Renal cortex interstitium (tissue), 11 donors: ENCODE measurements around the gene GPR108. TPM values are rescaled to one million over a fixed set of nuclear protein-coding genes. Genes with fewer than 3 reads are reported as not detected.

Experiments used
- DNase-seq, 11 donors: peaks; one replicate each; pipeline ENCODE4 v3.0.0-alpha.2; 2013; ENCODE audit warnings: low read depth in 9 of 11, low spot score in 4 of 11; ENCODE audit errors: extremely low read depth in 1 of 11
- polyA plus RNA-seq, 3 donors: library from polyadenylated mRNA; unstranded; fragments of 120-200 nt; gene quantifications; one replicate each; pipeline ENCODE4 v1.2.1, GENCODE V29; 2013; ENCODE audit not compliant: insufficient read length in 3 of 3

GPR108 gene
- polyA plus RNA-seq, 3 donors, result 52.5 to 76.0 (median 66.5) TPM

DNA sequence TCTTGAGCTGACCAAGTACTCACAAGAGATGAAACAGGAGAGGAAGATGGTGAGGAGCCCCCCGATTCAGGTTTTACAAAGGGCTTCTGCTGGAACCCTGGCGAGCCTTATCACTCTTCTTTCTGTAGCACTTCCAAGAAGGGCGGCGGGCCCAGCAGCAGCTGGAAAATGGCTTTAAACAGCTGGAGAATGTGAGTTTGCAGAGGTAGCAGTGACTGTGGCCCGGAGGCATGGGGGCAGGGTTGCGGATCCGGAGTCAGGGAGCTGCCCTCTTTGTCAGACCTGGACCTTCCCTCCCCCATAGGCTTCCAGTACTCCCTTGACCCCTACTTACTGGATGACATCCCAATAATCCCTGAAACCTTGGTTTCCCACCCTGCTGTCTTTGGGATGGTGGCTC, 5.7 kb upstream of the GPR108 start:
- DNase-seq, result no peak

DNA sequence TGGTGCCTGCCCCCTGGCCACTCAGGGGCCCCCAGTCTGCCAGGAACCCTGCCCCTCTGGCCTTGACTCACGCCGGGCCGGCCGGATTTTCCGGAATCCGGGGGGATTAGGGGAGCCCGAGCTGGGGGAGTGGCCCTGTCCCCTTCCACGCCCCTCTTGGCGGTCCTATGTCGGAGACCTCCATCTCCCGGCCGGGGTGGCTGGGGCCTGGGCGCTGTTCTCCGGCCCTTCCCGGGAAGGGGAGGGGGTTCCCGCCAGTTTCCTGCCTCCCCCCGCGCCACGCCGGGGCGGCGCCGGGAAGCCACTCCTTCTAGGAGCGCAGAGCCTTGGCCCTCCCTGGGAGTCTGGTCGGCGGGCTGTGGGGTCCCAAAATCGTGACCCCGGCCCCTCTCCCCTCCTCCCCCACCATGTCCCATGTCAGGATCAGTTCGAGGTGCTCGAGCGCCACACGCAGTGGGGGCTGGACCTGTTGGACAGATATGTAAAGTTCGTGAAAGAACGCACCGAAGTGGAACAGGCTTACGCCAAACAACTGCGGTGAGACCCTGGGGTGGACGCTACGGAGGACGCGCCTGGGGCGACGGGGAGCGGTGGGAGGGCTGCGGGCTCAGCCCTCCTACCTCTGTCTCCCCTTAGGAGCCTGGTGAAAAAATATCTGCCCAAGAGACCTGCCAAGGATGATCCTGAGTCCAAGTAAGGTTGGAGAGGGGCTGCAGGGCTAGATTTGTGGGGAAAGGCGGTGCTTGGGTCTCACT, 3.4 kb upstream of the GPR108 start:
- peak in 1 of 11 donors; percentile 45 for DNase-seq

- no peak for DNase-seq
Observed at GRCh38 chr19:6739883-6740588, 2.7 kb upstream of the GPR108 start.

DNA sequence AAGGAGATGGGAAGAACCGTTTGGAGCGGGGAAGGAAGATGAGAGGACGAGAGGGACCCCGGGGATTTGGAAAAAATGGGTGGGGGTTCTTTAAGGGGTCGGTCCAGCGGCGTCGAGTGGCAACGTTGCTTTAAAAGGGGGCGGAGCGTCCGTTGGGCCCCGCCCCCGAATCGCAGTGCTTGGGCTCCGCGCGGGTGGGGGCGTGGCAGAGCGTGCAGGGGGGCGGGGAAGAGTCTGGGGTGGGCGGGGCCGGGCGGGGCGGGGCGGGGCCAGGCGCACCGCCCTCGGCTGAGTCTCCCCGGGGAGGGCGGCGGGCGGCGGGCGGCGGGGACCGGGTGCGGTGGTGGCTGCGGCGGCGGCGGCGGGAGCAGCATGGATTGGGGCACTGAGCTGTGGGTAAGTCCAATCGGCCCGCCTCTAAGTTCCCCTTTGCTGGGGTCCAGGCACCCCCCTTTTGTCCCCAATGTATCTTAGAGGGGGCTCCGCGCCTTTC, 2.1 kb upstream of the GPR108 start, which contains the start of gene TRIP10:
TRIP10 (plus strand) TSS at position 291 of the 493 bp plus-strand sequence; CDS start at position 373, 82 bp downstream.
- DNase-seq, result peak in 5 of 11 donors; percentile 75 to 85 (median 77)

DNA sequence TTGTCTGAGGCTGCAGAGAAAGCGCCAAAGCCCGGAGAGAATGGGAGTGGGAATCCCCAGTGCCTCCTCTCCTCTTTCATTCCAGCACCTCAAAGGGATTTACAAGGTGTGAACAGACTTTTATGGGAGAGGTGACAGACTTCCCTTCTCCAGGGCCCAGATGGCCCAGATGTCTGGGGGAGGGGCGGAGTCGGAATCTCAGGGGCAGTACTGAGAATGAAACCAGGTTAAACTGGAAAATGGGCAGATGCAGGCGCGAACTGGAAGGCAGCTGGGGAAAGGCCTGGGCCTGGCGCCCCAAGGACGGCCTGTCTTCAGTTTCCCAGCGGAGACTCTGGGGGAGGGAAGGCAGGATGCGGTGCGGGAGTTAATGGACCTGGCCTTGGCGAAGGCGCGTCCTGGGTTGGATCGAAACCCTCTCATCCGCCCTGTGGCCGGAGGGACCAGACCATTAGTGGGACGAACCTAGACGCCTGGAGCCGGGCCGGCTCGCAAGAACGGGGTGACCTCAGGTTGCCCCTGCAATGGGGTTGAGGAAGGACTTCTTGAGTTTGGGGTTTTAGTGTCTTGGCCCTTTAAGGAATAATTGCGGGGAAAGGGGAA, 1.5 kb upstream of the GPR108 start:
- peak in 1 of 11 donors; percentile 31 for DNase-seq

- peak in 6 of 11 donors; percentile 48 to 74 (median 68) for DNase-seq
Observed at GRCh38 chr19:6737873-6738786, 750 bp upstream of the GPR108 start.

DNA sequence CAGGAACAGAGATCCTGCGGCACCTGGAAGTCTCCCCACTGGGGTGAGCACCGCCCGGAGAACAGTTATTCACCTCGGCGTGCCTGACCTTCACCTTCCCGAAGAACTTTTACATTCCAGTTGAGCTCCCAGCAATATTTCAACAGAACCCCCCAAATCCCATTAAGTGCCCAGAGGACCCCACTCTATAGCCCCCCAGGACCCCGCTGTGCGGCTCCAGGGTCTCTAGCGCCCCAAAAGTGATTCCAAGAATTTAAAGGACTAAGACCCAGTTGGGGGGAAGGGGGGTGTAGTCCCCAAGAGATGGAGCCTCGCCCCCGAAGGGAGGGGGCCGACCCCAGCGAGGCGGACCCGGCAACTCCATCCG, 480 bp downstream of the GPR108 start:
- peak in 1 of 11 donors; percentile 74 for DNase-seq

- DNase-seq, result peak in 7 of 11 donors; percentile 39 to 86 (median 72)
Observed at GRCh38 chr19:6736169-6736916, 1.0 kb downstream of the GPR108 start.

DNA sequence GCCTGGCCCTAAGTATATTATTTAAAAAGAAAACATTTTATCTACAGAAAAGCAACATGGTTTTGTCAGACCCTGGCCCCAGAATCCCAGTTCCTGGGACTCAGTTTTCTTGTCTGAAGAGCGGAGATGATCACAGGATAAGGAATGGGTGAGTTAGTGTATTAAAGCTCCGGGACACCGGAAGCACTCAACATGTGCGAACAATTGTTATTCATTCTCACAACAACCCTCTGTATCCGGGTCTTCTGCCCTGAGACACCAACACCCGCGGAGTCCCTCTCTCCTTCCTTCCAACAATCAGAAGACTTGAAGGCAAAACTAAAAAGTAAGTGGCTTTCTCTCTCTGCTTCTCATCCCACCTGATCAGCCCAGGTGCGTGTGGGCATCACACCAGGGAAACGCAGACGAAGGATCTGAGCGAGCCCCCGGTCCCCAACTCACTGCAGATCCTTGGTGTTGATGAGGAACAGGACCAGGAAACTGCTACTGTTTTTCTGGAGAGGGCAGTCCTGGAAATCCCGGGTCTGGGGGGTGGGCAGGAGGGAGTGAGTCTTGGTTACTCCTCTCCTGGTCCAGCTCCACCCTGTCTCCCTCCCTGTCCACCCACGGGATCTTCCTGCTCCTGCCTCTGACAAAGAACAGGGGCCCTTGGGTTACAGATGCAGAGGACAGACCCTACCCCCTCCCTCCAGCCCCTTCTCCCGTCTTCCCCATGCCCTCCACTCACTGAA, 2.0 kb downstream of the GPR108 start:
- DNase-seq, result no peak

DNA sequence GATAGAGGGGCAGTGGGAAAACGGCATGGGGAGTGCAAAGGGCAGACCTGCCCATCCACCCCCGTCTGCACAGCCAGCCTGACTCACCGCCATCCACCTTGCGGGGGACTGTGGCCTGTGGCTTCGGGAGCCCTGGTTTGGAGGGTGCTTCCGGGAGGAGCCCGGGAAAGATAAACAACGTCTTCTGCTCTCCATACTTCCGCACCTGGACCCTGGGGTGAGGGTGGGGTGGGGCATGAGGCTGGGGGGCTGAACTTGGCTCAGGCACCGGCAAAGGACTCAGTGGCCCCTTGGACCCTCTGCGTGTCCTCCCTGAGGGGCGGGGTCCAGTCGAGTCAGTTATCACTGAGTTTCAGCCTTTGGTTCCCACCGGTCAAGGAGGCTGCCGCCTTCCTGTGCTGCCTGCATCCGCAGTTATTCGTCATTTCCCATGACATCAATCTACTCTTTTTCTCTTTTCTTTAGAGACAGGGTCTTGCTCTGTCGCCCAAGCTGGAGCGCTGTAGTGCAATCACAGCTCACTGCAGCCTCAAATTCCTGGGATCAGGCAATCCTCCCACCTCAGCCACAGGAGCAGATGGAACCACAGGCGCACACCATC, 3.2 kb downstream of the GPR108 start:
- DNase-seq, result no peak

DNA sequence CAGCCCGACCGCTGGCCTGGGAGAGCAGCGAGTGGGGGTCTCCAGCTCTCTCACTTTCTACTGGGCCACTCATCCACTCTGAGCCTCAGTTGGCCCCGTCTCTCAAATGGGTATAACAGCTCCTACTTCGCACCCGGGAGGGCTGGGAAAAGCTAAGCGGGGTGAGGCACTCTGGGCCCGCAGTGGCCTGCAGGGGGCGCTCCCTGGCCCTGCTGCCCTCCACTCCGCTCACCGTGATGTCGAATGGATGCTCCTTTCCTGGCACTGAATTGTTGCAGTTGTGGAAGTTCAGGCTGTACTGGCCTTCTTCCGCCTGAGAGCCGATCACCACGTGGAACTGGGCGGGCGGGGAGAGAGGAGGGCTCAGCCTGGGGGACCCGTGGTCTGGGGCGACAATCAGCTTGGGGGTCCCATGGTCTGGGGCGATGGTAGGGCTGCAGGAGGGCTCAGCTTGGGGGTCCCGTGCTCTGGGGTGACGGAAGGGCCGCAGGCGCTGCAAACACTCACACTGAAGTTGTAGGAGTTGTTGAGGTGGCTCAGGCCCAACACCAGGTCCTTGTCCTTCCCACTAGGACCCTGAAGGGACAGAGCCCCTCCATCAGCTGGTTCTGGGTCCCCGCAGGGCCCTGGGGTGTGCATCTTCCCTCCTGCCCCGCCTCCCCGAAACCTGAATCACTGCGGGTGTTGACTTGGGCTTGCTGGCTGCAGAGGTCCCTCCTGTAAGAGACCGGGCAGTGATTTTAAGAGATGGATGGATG, 3.9 kb downstream of the GPR108 start:
- DNase-seq, result no peak

GRCh38 chr19:6732803-6733337, 4.5 kb downstream of the GPR108 start:
- DNase-seq, result no peak

DNA sequence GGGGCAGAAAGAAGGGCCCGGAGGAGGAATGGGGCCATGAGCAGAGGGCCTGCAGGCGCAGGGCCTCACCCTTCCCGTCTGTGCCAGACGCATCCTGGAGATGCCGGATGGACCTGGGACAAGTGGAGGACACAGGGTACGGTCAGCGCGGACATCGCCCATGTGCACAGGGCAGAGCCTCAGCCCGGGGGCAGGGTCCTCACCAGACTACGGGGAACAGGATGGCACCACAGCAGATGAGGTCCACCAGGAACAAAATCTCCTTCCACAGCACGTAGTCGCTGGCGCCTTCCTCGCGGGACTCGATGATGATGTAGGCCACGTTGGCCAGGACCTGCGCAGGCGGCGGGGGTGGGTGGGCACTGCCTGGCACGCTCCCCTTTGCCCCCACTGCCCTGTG, 5.6 kb downstream of the GPR108 start:
- DNase-seq, result no peak

DNA sequence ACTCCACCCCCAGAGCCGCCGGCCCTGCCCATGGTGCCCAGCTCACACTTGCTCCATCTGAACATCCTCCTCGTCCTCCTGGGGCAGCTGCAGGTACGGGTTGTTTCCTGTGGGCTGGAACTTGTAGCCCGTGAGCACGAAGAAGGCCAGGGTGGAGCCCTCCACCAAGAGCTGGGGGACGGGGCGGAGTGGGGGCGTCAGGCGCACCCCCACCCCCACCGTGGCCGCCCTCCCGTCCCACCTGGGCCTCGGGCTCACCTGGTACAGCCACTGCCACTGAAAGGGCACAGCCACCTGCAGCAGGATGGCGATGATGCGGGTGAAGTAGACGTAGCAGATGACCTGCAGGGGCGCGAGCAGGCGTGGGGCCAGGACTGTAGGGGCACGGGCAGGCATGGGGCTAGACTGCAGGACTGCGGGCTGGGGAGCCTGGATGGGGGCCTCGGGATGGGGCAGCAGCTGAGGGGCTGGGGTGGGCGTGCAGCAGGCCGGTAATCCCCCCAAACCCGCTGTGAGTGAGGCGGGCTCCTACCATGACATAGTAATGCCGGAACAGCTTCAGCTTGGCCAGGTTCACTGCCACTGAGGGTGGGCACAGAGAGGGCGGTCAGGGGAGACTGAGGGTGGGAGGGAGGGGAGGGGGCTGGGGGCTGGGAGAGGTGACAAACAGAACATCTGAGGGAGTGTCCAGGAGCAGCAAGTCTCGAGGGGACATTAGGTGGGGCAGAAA, 6.3 kb downstream of the GPR108 start:
- DNase-seq, result no peak

GRCh38 chr19:6730153-6730804, 7.1 kb downstream of the GPR108 start:
- DNase-seq, result no peak
